HG02610 (cell line): ENCODE measurements around the gene CAMK2B.

Experiments
- ATAC-seq: cut with Tn5 transposase; IDR thresholded peaks from one replicate; pipeline ENCODE4 v1.9.1; 2021; ENCODE audit warnings: mild to moderate bottlenecking, moderate library complexity; ENCODE audit not compliant: unreplicated experiment

Gene CAMK2B

GRCh38 chr7:44325201-44325671 is at the start of gene CAMK2B:
TSS of gene CAMK2B (minus strand) at chr7:44325594. CDS start at chr7:44325421, 173 bp downstream.
- no peak for ATAC-seq

DNA sequence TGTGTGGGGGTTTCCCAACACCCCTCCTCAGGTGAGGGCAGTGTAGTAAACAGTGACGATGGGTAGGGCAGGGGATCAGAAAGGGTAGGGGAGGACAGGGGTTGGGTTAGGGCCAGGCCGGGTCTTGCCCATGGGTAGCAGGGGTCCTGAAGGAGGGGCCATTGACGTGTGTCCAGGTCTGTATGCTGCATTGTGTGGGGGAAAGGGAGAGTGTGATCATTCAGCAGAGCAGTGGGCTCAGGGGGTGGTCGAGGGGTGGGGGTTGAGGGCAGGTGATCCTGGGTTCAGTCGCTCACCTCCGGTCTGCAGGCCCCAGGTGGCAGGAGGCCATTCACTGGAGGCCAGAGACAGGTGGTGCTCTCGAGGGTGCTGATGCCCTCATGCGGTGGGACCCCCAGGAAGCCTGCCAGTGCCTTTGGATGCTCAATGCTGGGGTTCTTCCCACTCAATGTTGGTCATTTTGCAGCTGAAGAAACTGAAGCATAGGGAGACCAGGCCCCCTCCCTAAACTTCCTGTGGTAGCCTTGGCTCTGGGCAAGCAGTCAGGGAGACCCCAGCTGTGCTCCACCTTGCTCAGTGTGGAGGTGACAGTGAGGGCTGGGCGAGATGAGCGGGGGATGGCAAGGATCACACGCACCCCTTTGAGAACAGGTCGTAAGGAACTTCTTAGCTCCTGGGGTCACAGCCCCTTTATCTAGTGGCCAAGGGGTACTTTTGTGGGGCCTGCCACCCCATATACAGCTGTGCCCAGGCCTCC is 48.8 kb upstream of the CAMK2B start:
- ATAC-seq: no peak

DNA sequence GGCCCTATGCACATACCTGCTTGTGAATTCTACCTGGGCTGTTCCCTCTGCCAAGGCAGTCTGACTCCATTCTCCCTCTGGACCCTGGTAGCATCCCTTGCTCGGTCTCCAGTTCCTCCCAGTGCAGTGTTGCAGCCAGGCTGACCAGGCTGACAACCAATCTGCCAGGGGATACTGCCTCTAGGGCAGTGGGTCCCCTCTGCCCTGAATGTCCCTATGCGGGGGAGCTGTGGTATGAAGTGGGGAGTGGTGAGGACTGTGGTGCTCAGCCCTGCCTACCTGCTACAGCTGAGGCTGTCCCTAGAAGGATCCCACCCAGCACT is 48.0 kb upstream of the CAMK2B start:
- no peak for ATAC-seq

GRCh38 chr7:44372560-44373417 is 47.4 kb upstream of the CAMK2B start:
- ATAC-seq: no peak

DNA sequence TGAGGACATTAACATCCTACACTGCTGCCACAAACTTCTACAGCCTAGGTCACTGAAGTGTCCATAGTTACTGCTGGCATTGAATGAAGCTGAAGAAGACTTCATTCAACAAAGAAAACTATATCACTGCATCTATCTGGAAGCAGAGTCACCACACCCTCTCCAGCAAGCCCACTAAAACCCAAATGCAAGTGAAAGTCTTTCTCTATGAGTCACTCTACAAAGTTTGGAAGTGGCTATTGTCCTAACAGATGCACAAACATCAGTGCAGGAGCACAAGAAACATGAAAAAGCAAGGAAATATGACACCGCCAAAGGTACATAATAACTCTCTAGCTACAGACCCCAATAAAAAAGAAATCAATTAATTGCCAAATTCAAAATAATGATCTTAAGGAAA is 43.5 kb upstream of the CAMK2B start:
- no peak for ATAC-seq

- no peak for ATAC-seq
Measured at GRCh38 chr7:44368455-44368854, 43.1 kb upstream of the CAMK2B start.

DNA sequence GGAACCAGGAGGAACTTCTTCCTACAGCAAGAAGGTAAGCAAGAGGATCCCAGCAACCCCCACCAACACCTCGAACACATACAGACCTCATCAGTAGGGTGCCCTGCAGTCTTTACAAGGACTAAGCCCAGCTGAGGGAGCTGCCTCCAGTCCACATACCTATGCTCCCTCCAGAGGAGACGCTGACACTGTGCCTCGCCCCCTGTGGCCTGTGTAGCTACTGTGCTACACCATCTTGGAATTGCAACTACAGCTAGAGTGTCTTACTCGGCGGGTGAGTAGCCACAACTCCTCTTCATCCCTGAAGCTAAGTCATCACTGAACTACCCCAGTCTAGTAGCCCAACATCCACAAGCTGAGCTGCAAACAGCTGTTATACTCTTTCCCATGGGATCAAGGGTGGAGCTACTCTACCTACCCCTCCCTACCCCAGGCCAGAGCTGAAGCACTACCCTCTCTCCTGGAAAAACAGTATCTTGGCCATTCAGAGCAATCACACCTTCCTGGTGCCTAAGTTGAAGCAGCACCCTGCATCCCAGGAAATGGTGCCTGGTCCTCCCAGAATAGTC is 42.2 kb upstream of the CAMK2B start:
- no peak for ATAC-seq

DNA sequence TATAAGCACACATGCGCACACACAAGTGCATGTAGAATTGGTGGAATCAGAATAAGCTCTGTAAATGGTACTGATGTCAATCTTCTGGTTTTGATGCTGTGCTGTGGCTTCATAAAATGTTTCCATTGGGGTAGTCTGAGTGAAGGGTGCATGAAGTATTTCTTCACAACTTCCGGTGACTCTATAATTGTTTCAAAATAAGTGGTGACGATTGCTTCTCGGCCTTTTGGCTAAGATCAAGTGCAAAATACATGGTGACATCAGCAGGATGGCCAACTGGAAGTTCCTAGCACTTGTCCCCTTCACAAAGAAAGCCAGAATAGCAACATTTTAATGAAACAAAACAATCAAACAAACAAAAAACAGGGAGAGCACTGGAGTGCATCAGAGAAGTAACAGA is 41.6 kb upstream of the CAMK2B start:
- no peak for ATAC-seq

GRCh38 chr7:44353668-44354067 is 28.3 kb upstream of the CAMK2B start:
- no peak for ATAC-seq

DNA sequence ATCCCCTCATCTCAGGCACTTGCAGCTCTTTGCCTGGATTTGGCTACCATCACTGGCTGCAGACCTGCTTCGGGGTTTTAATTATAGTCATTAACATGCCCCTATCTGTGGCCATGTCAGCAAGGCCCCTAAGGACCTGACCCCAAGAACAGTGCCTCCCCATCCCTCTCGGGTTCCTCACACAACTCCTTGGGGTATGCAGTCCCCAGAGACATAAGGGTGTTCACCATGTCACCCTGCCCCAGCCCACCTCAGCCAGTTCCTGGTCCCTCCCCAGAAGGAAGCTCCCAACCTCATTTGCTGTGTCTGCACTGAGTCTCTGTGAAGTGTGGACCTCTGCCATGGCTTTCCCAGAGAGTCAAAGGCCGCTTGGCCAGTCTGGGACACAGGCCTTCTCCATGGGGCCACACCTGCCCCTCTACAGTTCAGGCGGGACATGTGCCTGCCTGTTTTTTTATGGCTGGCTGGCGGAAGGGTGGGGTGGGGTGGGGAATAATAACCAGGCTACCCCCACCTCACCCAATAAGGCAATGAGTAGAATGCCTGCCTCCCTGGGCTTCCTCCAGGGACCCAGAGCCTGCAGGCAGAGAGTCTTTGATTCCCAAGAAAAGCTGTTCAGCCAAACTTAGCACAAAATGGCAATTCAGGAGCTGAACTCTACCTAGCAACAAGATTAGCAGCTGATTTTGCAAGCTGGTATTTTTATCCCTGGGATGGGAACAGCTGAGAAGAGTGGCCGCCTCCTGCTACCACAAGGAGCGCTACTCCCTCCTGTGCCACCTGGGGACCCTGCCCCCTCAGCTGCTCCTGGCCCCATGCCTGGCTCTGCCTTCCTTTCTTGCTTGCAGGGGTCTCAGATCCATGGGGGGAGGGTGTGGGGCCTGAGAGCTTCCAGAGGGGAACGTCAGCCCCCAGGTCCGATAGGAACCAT is 23.7 kb upstream of the CAMK2B start:
- no peak for ATAC-seq

GRCh38 chr7:44348300-44348699 is 22.9 kb upstream of the CAMK2B start:
- no peak for ATAC-seq

DNA sequence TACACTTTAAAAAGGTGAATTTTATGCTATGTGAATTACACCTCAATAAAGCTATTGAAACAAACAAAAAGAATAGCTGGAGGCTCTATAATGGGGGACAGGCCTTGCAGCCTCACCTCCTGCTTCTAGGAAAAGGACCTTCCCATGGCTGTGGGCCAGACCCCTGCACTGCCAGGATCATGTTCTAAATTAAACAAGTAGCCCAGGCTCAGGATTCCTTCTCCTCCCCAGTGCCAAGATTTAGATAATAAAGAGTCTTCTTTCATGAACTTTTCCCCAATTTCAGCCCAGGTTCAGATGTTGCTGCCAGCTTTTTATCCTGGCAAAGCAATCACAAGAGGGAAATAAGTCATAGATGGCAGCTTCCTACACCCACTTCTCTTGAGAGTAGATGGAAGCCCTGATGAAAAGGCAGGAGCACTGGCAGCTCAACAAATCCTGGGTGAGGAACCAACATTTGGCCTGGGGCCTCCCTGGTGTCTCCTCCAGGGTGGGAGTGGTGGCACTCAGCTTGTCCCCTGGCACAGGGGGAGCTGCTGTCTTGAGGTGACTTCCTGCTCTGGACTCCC is 22.2 kb upstream of the CAMK2B start:
- ATAC-seq: no peak

DNA sequence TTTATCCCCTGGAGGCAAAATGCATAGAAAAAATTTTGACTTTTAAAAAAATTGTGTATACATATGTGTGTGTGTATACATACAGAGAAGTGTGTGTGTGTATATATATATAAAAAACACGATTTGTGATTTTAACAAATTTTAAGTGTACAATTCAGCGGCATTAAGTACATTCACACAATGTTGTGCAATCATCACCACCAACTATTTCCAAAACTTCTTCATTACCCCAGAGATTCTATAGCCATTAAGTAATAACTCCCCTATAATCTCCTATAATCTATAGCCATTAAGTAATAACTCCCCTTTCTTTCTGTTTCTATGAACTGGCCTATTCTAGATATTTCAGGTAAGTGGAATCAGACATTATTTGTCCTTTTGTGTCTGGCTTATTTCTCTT is 20.7 kb upstream of the CAMK2B start:
- no peak for ATAC-seq

DNA sequence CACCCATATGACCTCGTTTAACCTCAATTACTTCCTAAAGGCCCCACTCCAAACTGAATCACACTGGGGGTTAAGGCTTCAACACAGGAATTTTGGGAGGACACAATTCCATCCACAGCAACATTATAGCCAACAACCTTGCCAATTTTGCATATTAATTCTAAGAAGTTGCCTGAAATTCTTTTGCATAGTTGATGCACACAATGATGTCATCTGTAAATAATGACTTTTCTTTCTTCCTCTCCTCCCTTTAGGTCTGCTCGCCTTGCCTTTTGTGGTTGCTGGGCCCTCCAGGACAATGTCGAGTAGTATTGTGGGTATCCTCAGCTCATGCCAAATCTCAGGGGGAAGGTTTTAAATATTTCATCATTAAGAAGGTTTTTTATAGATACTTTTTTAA is 16.0 kb upstream of the CAMK2B start:
- no peak for ATAC-seq

GRCh38 chr7:44338600-44338999 is 13.2 kb upstream of the CAMK2B start:
- no peak for ATAC-seq

GRCh38 chr7:44336491-44336890 is 11.1 kb upstream of the CAMK2B start:
- ATAC-seq: no peak

DNA sequence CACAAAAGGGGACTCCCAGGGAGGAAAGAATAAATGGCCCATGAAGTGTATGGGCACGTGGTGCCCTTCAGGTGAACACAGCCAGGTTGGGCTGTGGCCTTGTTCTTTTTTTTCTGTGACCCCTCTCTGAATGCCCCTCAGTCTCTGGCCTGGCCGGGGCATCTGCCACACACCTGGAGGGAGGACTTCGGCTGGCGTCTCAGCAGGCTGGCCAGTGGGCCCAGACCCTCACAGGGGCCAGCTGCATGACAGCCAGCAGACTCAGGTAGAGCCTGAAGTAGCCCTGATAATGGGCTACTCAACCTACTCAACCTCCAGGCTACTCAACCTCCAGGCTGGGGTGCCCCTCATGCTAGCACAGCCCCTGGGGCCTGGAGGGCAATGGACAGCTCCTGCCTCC is 9.8 kb upstream of the CAMK2B start:
- ATAC-seq: no peak

DNA sequence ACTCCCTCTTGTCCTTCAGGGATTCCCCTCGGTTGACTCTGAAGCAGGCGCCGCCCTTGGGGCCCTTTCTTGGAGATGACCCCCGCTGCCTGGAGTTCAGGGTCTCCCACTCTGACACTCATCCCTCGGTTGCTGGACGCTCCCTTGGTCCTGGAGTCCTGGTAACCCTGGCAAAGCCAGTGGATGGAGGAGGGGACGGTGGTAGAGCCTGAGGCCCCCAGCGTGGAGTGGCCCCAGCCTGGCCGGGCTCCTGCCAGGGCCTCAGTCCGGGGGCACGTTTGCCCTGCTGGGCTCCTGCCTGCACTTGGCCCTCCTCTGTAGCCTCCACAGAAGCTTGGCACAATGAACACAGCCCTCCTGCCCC is 9.3 kb upstream of the CAMK2B start:
- no peak for ATAC-seq

DNA sequence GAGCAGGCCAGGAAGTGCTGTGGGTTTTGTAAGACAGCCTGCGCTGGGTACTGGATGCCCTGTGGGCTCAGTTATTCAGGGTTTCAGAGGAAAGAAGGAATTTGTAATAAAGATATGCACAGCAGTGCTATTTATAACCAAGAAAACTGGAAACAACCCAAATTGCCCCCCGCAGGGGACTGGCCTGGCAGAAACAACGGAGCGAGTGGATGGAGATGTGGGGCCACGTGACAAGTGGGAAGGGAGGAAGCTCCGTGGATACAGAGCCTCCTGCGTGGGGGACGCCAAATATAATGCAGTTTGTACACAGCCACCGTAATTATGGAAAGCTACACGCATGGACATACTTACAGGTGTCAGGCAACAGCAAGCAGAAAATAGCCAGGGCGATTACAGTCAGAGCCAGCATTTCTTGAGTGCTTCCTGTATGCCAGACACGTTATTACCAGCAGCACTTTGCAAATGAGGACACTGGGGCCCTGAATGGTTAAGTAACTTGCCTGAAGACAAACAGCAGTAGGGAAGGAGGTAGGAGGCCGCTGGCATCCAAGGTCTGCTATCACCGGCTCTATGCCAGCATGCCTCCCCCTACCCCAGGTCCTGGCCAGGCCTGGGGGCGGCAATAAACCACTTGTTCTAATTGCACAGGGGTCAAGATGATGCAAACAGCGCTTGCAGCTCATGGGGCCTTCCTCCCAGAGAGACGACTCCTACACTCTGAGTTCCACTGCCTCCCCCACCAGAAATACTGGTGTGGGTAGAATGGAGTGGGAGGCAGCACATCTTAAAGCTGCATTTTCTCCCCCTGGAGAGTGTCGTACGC is 8.7 kb upstream of the CAMK2B start:
- no peak for ATAC-seq

DNA sequence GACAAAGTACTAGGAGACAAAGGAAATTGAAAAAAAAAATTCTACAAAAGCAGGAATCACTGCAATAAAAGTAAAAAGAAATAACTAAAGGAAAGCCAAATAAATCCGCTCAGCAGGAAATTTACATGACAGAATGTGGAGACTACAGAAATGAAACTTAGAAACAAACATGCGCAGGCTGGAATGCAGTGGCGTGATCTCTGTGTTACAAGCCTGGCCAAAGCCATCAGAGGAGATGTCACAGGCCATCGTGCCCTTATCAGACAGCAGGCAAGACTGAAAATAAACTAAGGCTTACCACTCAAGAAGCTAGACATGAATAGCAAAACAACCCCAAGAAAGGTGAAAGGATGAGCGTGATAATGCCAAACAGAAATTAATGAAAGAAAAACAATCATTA is 6.3 kb upstream of the CAMK2B start:
- ATAC-seq: no peak
